ENCODE data around the gene MRLN. TPM values are rescaled to one million over a fixed set of nuclear protein-coding genes. Genes with fewer than 3 reads are reported as not detected.

MRLN gene
- total and polyA plus RNA-seq, 2 of the 8 experiments (the other 6 are each of a cell fraction or from before 2014, with no cell fraction given) = 0.21 TPM; not detected in 1

DNA sequence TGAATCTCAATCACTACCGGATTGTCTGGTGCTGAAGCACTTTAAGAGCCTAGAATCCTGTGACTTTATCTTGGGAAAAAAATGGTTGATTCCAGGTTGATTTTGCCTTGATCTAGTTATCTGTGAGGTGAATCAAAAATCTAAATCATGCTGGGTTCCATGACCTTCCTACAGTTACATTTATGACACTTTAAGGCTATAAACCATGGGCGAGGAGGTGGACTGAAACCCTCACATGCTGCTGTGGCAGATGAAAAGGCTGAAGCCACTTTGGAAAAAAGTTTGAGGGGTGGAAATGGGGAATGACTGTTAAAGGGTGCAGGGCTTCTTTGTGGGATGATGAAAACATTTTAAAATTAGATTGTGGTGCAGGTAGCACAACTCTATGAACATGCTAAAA, 61.1 kb downstream of the MRLN start:
- H3K4me3 ChIP-seq (ENCODE audit: extremely low read depth in 1 of 4, insufficient read depth in 2 of 4, low read depth in 3 of 4, low read length in 4 of 4) = no peak overlapping the region
- CTCF ChIA-PET (ENCODE audit: partially characterized antibody) = interaction anchor here (1.3 to 3.5 kb wide), 3 partner anchors 10 to 58 kb away, joined by 4 to 11 read pairs (median 6); no protein-coding TSS in a partner anchor
- no peaks in the 10 kb centered on the region for H3K27me3 ChIP-seq (replicated peaks in 1 of 4; ENCODE audit: control insufficient read depth in 3 of 4, extremely low read depth in 1 of 4, insufficient read depth in 3 of 4, low read length in 3 of 4)
- H3K23ac ChIP-seq (ENCODE audit: insufficient read length) = no peak overlapping the region
- H3K9ac ChIP-seq (replicated peaks in 1 of 4; ENCODE audit: extremely low read depth in 1 of 4, low read depth in 3 of 4, low read length in 3 of 4) = no peak overlapping the region
- H3K79me2 ChIP-seq (ENCODE audit: control insufficient read depth in 1 of 2, insufficient read depth in 2 of 2, low read length in 2 of 2) = no peaks in the 10 kb centered on the region
- H4K5ac ChIP-seq (ENCODE audit: insufficient read length, low read depth, low read length) = no peak overlapping the region
- H3K56ac ChIP-seq (replicated peaks; ENCODE audit: insufficient read length, low read depth, low read length) = no peak overlapping the region
- no peak overlapping the region for H2AK5ac ChIP-seq (ENCODE audit: low read depth, low read length)
- DNase-seq (ENCODE audit: low read depth in 1 of 2, low spot score in 2 of 2) (no peak), FAIRE-seq (no peak)
- no peak overlapping the region for H4K8ac ChIP-seq (ENCODE audit: extremely low read depth, insufficient read depth, low read length)
- H3K9me3 ChIP-seq (ENCODE audit: insufficient read depth in 2 of 2, low read depth in 1 of 2, low read length in 1 of 2) = no peaks in the 10 kb centered on the region; a peak in 1 of 4 replicates
- H2BK20ac ChIP-seq (ENCODE audit: low read length) = no peak overlapping the region
- H3K23me2 ChIP-seq (ENCODE audit: low read depth, low read length) = no peaks in the 10 kb centered on the region
- no peak overlapping the region for H2BK12ac ChIP-seq (ENCODE audit: low read depth, low read length)
- peaks cover 0 to 2% (median 0%) of the 10 kb centered on the region in 4 experiments; a peak in 1 of 7 replicates for H3K4me1 ChIP-seq (replicated peaks in 1 of 4; ENCODE audit: control insufficient read depth in 3 of 4, insufficient read depth in 4 of 4, low read length in 3 of 4)
- no peak overlapping the region for H3K27ac ChIP-seq (ENCODE audit: low read depth, low read length)
- no peak overlapping the region for H3K14ac ChIP-seq (ENCODE audit: insufficient read length)
- no peak overlapping the region for H2BK120ac ChIP-seq (replicated peaks; ENCODE audit: low read depth, low read length)
- WGBS, 2 experiments (ENCODE audit: extremely low coverage in 1 of 2, insufficient coverage in 1 of 2, insufficient read length in 1 of 2, insufficient replicate concordance in 2 of 2, low coverage in 1 of 2, low lambda C conversion rate in 2 of 2, missing lambda C conversion rate in 1 of 2) = 79% methylated on average over 2 of the region's 2 CpGs; no CpG with 5 or more reads in 1 of the 2 experiments
- H4K91ac ChIP-seq (replicated peaks; ENCODE audit: insufficient read length, low read length) = no peak overlapping the region
- no peak overlapping the region for H3K18ac ChIP-seq (ENCODE audit: extremely low read depth, low read length)
- POLR2A ChIA-PET (ENCODE audit: partially characterized antibody) = interaction anchor here (1.2 kb wide), 1 partner anchor 18 kb away, joined by 3 read pairs; the partner anchor contains the start of gene SLC16A9
- H4K20me1 ChIP-seq (replicated peaks in 1 of 2; ENCODE audit: control insufficient read depth in 1 of 2, insufficient read depth in 2 of 2, low read length in 2 of 2) = no peaks in the 10 kb centered on the region
- no peak overlapping the region for H2AFZ ChIP-seq (ENCODE audit: low read length)
- H3K4ac ChIP-seq (replicated peaks; ENCODE audit: insufficient read length, low read depth, low read length) = no peak overlapping the region
- no peak overlapping the region for H2BK15ac ChIP-seq (ENCODE audit: low read length)
- H2BK5ac ChIP-seq (ENCODE audit: low read depth, low read length) = no peak overlapping the region
- no peak overlapping the region for H3K4me2 ChIP-seq (ENCODE audit: insufficient read depth in 1 of 2, low read depth in 2 of 2, low read length in 2 of 2)
- TF ChIP-seq, protein P1, sequence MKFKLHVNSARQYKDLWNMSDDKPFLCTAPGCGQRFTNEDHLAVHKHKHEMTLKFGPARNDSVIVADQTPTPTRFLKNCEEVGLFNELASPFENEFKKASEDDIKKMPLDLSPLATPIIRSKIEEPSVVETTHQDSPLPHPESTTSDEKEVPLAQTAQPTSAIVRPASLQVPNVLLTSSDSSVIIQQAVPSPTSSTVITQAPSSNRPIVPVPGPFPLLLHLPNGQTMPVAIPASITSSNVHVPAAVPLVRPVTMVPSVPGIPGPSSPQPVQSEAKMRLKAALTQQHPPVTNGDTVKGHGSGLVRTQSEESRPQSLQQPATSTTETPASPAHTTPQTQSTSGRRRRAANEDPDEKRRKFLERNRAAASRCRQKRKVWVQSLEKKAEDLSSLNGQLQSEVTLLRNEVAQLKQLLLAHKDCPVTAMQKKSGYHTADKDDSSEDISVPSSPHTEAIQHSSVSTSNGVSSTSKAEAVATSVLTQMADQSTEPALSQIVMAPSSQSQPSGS (IDR thresholded peaks at IDR 0.05; ENCODE audit: low read length) = no peak
- no peak for TF ChIP-seq NANOG (IDR thresholded peaks at IDR 0.05; ENCODE audit: insufficient read depth, low read depth, low read length, poor library complexity, severe bottlenecking)
- no peak for TF ChIP-seq FOSL1 (IDR thresholded peaks at IDR 0.05; ENCODE audit: insufficient read depth, low read depth, low read length)
- no peak for TF ChIP-seq CTBP2 (IDR thresholded peaks at IDR 0.05; ENCODE audit: borderline replicate concordance, insufficient read depth, insufficient read length, low read length)
- no peak for TF ChIP-seq TAF7 (optimal IDR thresholded peaks at IDR 0.05; ENCODE audit: borderline replicate concordance, low read depth, low read length)
- no peaks in the 10 kb centered on the region for H3K36me3 ChIP-seq (ENCODE audit: control insufficient read depth in 2 of 4, insufficient read depth in 4 of 4, low read length in 3 of 4)
- H3K79me1 ChIP-seq (ENCODE audit: low read depth, low read length) = no peaks in the 10 kb centered on the region

All from H1 (cell line).